ENCODE measurements around the gene HARBI1. TPM values are rescaled to one million over a fixed set of nuclear protein-coding genes. Genes with fewer than 3 reads are reported as not detected.

Gene HARBI1
- polyA plus RNA-seq, 1 of the 3 experiments (the other 2 are of a cell fraction): 2.4 TPM

- no peak for DNase-seq
- Histone ChIP-seq H3K79me2 (ENCODE audit: insufficient read depth) (peaks cover 90% of the 10 kb centered on the region), H3K9ac (no peak overlapping the region), H3K4me2 (0 out of 2 replicates have a peak overlapping the region, but pooled peaks have one; percentile 23), H3K36me3 (replicated peaks in 1 of 2; ENCODE audit: control insufficient read depth in 1 of 2, insufficient read depth in 2 of 2, low read length in 1 of 2) (no peaks in the 10 kb centered on the region), H2AFZ (ENCODE audit: low read depth) (no peak overlapping the region), H3K4me1 (ENCODE audit: control insufficient read depth in 1 of 2, insufficient read depth in 2 of 2, low read depth in 1 of 2, low read length in 1 of 2) (peaks cover 0 to 19% of the 10 kb centered on the region in 2 experiments; a peak in 3 of 4 replicates), H3F3A (replicated peaks; ENCODE audit: insufficient read depth) (peaks cover 14% of the 10 kb centered on the region), H3K27me3 (ENCODE audit: insufficient read depth) (no peaks in the 10 kb centered on the region), H3K9me3 (no peaks in the 10 kb centered on the region), H4K20me1 (ENCODE audit: insufficient read depth) (peaks cover 54% of the 10 kb centered on the region), H3K27ac (ENCODE audit: low read depth in 2 of 2, low read length in 1 of 2) (peak overlapping the region in 1 of 2 experiments; percentile 52; a peak in 2 of 4 replicates), H3K4me3 (ENCODE audit: low read depth in 2 of 2, low read length in 1 of 2) (no peak overlapping the region), H3K9me2 (no peaks in the 10 kb centered on the region)
- CTCF ChIA-PET: no interaction called here
- 73% methylated on average over 7 of the region's 7 CpGs for WGBS (ENCODE audit: low lambda C conversion rate)
- POLR2A ChIA-PET: no interaction called here
- TF ChIP-seq TCF12 (IDR thresholded peaks at IDR 0.05) (no peak), NFIC (IDR thresholded peaks at IDR 0.05; ENCODE audit: borderline replicate concordance) (no peak), IRF3 (IDR thresholded peaks at IDR 0.05; ENCODE audit: low read depth, low read length) (no peak), FOXM1 (IDR thresholded peaks at IDR 0.05; ENCODE audit: low read depth) (no peak), CHD2 (IDR thresholded peaks at IDR 0.05; ENCODE audit: low read length, partially characterized antibody) (no peak), YY1 (IDR thresholded peaks at IDR 0.05; ENCODE audit: low read depth) (no peak)
These were observed 51.7 kb downstream of the HARBI1 start for GRCh38 chr11:46565232-46565840.

- DNase-seq: no peak
- CTCF ChIA-PET: interaction anchor here (1.1 kb wide), 1 partner anchor 176 kb away, joined by 3 read pairs; no protein-coding TSS in a partner anchor
- POLR2A ChIA-PET: no interaction called here
These were observed 52.6 kb downstream of the HARBI1 start for GRCh38 chr11:46564459-46564858.

GRCh38 chr11:46562527-46562926, 54.5 kb downstream of the HARBI1 start:
- 98% methylated on average over 5 of the region's 5 CpGs for WGBS (ENCODE audit: low lambda C conversion rate)
- peaks cover 90% of the 10 kb centered on the region for H3K79me2 ChIP-seq (ENCODE audit: insufficient read depth)
- no peak overlapping the region for H3K4me2 ChIP-seq
- no peak for TF ChIP-seq POLR2AphosphoS5 (IDR thresholded peaks at IDR 0.05; ENCODE audit: low read depth, low read length)
- TF ChIP-seq MEF2A (IDR thresholded peaks at IDR 0.05; ENCODE audit: borderline replicate concordance, low read depth): no peak
- no peak for TF ChIP-seq USF1 (IDR thresholded peaks at IDR 0.05; ENCODE audit: borderline replicate concordance, low read depth)
- TF ChIP-seq CTCF (IDR thresholded peaks at IDR 0.05): no peak
- TF ChIP-seq CHD2 (IDR thresholded peaks at IDR 0.05; ENCODE audit: low read length, partially characterized antibody): no peak
- TF ChIP-seq MAX (IDR thresholded peaks at IDR 0.05; ENCODE audit: low read depth): no peak
- TF ChIP-seq ELF1 (IDR thresholded peaks at IDR 0.05): no peak
- TF ChIP-seq RFX5 (IDR thresholded peaks at IDR 0.05; ENCODE audit: low read length): no peak
- no peak for TF ChIP-seq TAF1 (IDR thresholded peaks at IDR 0.05; ENCODE audit: borderline replicate concordance, low read depth, low read length)
- TF ChIP-seq PBX3 (IDR thresholded peaks at IDR 0.05): no peak
- no peak for TF ChIP-seq NFIC (IDR thresholded peaks at IDR 0.05; ENCODE audit: borderline replicate concordance)
- TF ChIP-seq EZH2phosphoT487 (IDR thresholded peaks at IDR 0.05; ENCODE audit: borderline replicate concordance, low read depth): no peak

More at GRCh38 chr11:46564459-46564858, 52.6 kb downstream of the HARBI1 start:
- Histone ChIP-seq H3K9me2 (no peaks in the 10 kb centered on the region), H4K20me1 (ENCODE audit: insufficient read depth) (peaks cover 57% of the 10 kb centered on the region), H3K27me3 (ENCODE audit: insufficient read depth) (no peaks in the 10 kb centered on the region), H3K4me1 (ENCODE audit: control insufficient read depth in 1 of 2, insufficient read depth in 2 of 2, low read depth in 1 of 2, low read length in 1 of 2) (peaks cover 0 to 23% of the 10 kb centered on the region in 2 experiments; a peak in 3 of 4 replicates), H3K27ac (ENCODE audit: low read depth in 2 of 2, low read length in 1 of 2) (peak overlapping the region in 1 of 2 experiments; percentile 52; a peak in 2 of 4 replicates), H3K36me3 (replicated peaks in 1 of 2; ENCODE audit: control insufficient read depth in 1 of 2, insufficient read depth in 2 of 2, low read length in 1 of 2) (no peaks in the 10 kb centered on the region), H3K79me2 (ENCODE audit: insufficient read depth) (peaks cover 88% of the 10 kb centered on the region), H3F3A (replicated peaks; ENCODE audit: insufficient read depth) (peaks cover 19% of the 10 kb centered on the region), H3K4me2 (0 out of 2 replicates have a peak overlapping the region, but pooled peaks have one; percentile 23), H3K9ac (no peak overlapping the region), H3K4me3 (ENCODE audit: low read depth in 2 of 2, low read length in 1 of 2) (no peak overlapping the region), H2AFZ (ENCODE audit: low read depth) (no peak overlapping the region), H3K9me3 (no peaks in the 10 kb centered on the region)
- 47% methylated on average over 1 of the region's 1 CpG for WGBS (ENCODE audit: low lambda C conversion rate)
- no peak for TF ChIP-seq GABPA (IDR thresholded peaks at IDR 0.05; ENCODE audit: low read depth)
- peak; percentile 82 for TF ChIP-seq FOSL2 (IDR thresholded peaks at IDR 0.05; ENCODE audit: borderline replicate concordance, low read depth)
- TF ChIP-seq JUND (IDR thresholded peaks at IDR 0.05): peak; percentile 72

More at GRCh38 chr11:46562527-46562926, 54.5 kb downstream of the HARBI1 start:
- H2AFZ ChIP-seq (ENCODE audit: low read depth): no peak overlapping the region
- H4K20me1 ChIP-seq (ENCODE audit: insufficient read depth): peaks cover 64% of the 10 kb centered on the region
- ChIA-PET POLR2A (no interaction called here), CTCF (interaction anchor here (0.8 to 1.4 kb wide), 4 partner anchors 25 to 210 kb away, joined by 3 to 4 read pairs (median 4); partner anchors contain the start of genes ATG13 and HARBI1)
- H3K9me2 ChIP-seq: no peaks in the 10 kb centered on the region
- H3K9me3 ChIP-seq: no peaks in the 10 kb centered on the region
- no peak for DNase-seq
- no peak overlapping the region for H3K4me3 ChIP-seq (ENCODE audit: low read depth in 2 of 2, low read length in 1 of 2)
- no peak overlapping the region for H3K27ac ChIP-seq (ENCODE audit: low read depth in 2 of 2, low read length in 1 of 2)
- no peak overlapping the region for H3K9ac ChIP-seq
- H3K36me3 ChIP-seq (replicated peaks in 1 of 2; ENCODE audit: control insufficient read depth in 1 of 2, insufficient read depth in 2 of 2, low read length in 1 of 2): no peaks in the 10 kb centered on the region
- H3K27me3 ChIP-seq (ENCODE audit: insufficient read depth): no peaks in the 10 kb centered on the region
- H3K4me1 ChIP-seq (ENCODE audit: control insufficient read depth in 1 of 2, insufficient read depth in 2 of 2, low read depth in 1 of 2, low read length in 1 of 2): peaks cover 0 to 23% of the 10 kb centered on the region in 2 experiments; a peak in 3 of 4 replicates
- peaks cover 19% of the 10 kb centered on the region for H3F3A ChIP-seq (replicated peaks; ENCODE audit: insufficient read depth)

Data from SK-N-SH (cell line).